Gastrocnemius medialis (tissue), 4 donors: ENCODE results near the gene ATP6V0E1. TPM values are rescaled to one million over a fixed set of nuclear protein-coding genes. Genes with fewer than 3 reads are reported as not detected.

Source experiments
- ATAC-seq, 2 donors: fragments of 150-250 bp; one replicate each; pipeline ENCODE4 v1.9.1; 2016
- DNase-seq, 2 donors: peaks; one replicate each; pipeline ENCODE4 v3.0.0-alpha.2; 2019
- H3K27ac ChIP-seq, 4 donors: fragments of 200-600 bp; sonication (generic); 1 replicate in 1 of 4; 2 replicates in 3 of 4; pipeline ENCODE4 v1.5.1; 2016 to 2018; ENCODE audit warnings: mild to moderate bottlenecking in 2 of 4, moderate library complexity in 1 of 4
- H3K27me3 ChIP-seq, 3 donors: fragments of 200-600 bp; sonication (generic) in 2 of 3; 1 replicate in 1 of 3; 2 replicates in 2 of 3; pipeline versions ENCODE4 v1.5.1 to v1.6.0; 2016 to 2019; ENCODE audit warnings: mild to moderate bottlenecking in 1 of 3, moderate library complexity in 1 of 3
- H3K36me3 ChIP-seq, 2 donors: fragments of 200-600 bp; sonication (generic) in 1 of 2; one replicate each; pipeline ENCODE4 v1.5.1; 2017 to 2018
- H3K4me1 ChIP-seq, 2 donors: fragments of 200-600 bp; sonication (generic) in 1 of 2; one replicate each; pipeline ENCODE4 v1.5.1; 2016 to 2017; ENCODE audit warnings: mild to moderate bottlenecking in 2 of 2
- H3K4me3 ChIP-seq, 4 donors: fragments of 200-600 bp; sonication (generic) in 3 of 4; 1 replicate in 1 of 4; 2 replicates in 3 of 4; pipeline ENCODE4 v1.5.1; 2016 to 2019; ENCODE audit warnings: mild to moderate bottlenecking in 2 of 4
- H3K9me3 ChIP-seq, 3 donors: fragments of 200-600 bp; sonication (generic) in 2 of 3; 1 replicate in 1 of 3; 2 replicates in 2 of 3; pipeline ENCODE4 v1.5.1; 2016 to 2019
- POLR2A ChIP-seq, 2 donors: fragments of 450-650 bp; IDR thresholded peaks; one replicate each; pipeline ENCODE4 v1.6.1; 2017; ENCODE audit warnings: antibody characterized with exemption in 2 of 2, mild to moderate bottlenecking in 2 of 2, moderate library complexity in 2 of 2
- in situ Hi-C, 4 donors: fragments of 200-750 bp; cut with MboI; loops; one replicate each; pipeline versions ENCODE4 v1.15.0 to v1.8.0; 2017; ENCODE audit warnings: low sequenced_read_pairs in 4 of 4
- intact Hi-C: fragments of 100-400 bp; cut with DNase I; formaldehyde crosslinking; loops from one replicate; pipeline ENCODE4 v1.15.1; 2023; ENCODE audit warnings: low total_unique reads
- total RNA-seq, 4 donors: library from RNA; depleted of rRNA; stranded (reverse); fragments of >200 nt; gene quantifications; one replicate each; pipeline versions ENCODE4 v1.1.0 to v1.2.3, GENCODE V29; 2016
- TF ChIP-seq, protein P1 (sequence below), 5 experiments: fragments of 450-650 bp in 3 of 5; fragments of 200-600 bp in 2 of 5; sonication (generic) in 2 of 5; IDR thresholded peaks in 4 of 5; conservative IDR thresholded peaks in 1 of 5; 1 replicate in 4 of 5; 2 replicates in 1 of 5; pipeline ENCODE4 v1.5.1; 2016 to 2019; ENCODE audit warnings: antibody characterized with exemption in 5 of 5, mild to moderate bottlenecking in 3 of 5, moderate library complexity in 3 of 5

ATP6V0E1 gene
- total RNA-seq, 4 donors from 2014 or later: 101 to 183 (median 164) TPM

DNA sequence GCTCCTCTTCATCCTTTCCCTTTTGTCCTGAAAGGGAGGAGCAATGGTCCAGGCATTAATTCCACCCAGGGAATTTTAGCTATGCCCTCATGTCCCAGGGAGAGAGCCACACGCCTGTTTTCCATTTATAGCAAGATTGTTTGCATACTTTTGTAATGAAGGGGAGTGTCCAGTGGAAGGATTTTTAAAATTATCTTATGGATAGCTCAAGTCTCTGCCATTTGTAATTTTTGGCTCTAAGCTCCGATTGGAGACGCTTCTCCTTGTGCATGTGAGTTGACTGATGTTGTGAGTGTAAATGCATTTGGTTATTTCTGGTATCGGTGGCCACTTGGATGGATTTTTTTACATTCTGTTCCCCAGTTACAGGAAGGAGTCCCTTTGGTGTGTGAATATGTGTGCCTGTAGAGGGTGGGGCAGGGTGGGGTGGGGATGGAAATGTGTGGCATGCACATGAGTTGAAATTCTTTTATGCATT, 31.5 kb upstream of the ATP6V0E1 start:
- intact Hi-C loops: no loop called here
- ATAC-seq: no peak
- Histone ChIP-seq H3K27me3 (no peaks in the 10 kb centered on the region), H3K27ac (no peak overlapping the region), H3K4me1 (no peaks in the 10 kb centered on the region), H3K9me3 (no peaks in the 10 kb centered on the region), H3K4me3 (no peak overlapping the region), H3K36me3 (no peaks in the 10 kb centered on the region)
- in situ Hi-C loops: no loop called here
- no peak for TF ChIP-seq POLR2A (IDR thresholded peaks at IDR 0.05)
- TF ChIP-seq, protein P1, sequence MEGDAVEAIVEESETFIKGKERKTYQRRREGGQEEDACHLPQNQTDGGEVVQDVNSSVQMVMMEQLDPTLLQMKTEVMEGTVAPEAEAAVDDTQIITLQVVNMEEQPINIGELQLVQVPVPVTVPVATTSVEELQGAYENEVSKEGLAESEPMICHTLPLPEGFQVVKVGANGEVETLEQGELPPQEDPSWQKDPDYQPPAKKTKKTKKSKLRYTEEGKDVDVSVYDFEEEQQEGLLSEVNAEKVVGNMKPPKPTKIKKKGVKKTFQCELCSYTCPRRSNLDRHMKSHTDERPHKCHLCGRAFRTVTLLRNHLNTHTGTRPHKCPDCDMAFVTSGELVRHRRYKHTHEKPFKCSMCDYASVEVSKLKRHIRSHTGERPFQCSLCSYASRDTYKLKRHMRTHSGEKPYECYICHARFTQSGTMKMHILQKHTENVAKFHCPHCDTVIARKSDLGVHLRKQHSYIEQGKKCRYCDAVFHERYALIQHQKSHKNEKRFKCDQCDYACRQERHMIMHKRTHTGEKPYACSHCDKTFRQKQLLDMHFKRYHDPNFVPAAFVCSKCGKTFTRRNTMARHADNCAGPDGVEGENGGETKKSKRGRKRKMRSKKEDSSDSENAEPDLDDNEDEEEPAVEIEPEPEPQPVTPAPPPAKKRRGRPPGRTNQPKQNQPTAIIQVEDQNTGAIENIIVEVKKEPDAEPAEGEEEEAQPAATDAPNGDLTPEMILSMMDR (IDR thresholded peaks at IDR 0.05 in 4 of 5, conservative IDR thresholded peaks at IDR 0.05 in 1 of 5): no peak
- no peak for DNase-seq

DNA sequence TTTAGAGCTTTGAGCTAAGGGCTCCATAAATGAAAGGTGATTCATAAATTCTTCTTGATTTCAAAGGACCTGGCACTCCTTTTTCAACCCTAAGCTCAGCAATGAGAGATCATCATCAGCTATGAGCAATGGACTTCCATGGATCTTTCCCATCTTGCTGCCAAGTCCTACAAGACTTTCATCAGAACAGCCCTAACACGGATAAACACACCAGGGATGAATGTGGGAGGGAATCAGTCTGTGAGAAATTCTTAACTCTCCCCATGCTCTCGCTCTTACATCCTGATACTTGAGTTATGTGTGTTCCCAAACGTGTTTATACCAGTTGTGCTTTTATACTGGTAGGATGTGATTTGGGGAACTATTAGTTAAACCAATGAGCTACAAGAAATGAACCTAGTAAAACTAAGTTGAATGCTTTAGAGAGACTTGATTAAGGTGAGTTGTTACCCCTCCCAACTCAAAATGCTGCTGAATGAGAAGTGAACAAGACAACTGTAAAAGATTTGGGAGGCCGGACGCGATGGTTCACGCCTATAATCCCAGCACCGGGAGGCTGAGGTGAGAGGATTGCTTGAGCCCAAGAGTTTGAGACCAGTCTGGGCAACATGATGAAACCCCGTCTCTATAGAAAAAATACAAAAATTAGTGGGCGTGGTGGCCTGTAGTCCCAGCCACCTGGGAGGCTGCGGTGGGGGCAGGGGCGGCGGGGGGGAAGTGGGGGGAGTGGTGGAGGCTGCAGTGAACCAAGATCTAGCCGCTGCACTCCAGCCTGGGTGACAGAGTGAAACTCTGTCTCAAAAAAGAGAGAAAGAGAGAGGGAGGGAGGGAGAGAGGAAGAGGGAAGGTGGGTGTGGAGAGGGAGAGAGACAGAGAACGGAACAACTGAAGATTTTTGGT, 29.5 kb upstream of the ATP6V0E1 start:
- no peak for DNase-seq
- no peak overlapping the region for H3K27ac ChIP-seq
- in situ Hi-C loops: no loop called here

DNA sequence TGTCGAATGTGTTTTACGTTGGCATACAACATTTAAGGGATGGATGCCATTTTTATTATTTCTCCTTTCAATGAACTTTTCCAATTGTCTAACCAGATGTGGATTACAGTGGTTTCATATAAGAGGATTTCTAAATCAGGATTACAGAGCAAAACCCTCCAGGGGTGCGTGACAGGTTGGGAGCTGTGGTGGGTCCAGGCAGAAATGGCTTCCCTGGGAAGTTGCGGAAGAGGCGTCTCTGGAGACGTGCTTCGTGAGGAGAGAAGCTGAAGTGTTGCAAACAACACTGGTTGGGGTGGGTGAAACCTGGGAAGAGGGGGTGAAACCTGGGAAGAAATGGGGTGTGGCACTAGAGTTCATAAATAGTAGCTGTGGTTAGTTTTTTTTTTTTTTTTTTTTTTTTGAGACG, 28.8 kb upstream of the ATP6V0E1 start:
- H3K9me3 ChIP-seq: no peaks in the 10 kb centered on the region
- intact Hi-C loops: no loop called here
- H3K27ac ChIP-seq: no peak overlapping the region
- in situ Hi-C loops: no loop called here
- ATAC-seq (no peak), DNase-seq (no peak)
- H3K4me1 ChIP-seq: peaks cover under 1 to 11% of the 10 kb centered on the region in 2 donors
- H3K36me3 ChIP-seq: no peaks in the 10 kb centered on the region
- H3K4me3 ChIP-seq: no peak overlapping the region
- no peak for TF ChIP-seq POLR2A (IDR thresholded peaks at IDR 0.05)
- TF ChIP-seq, protein P1 (IDR thresholded peaks at IDR 0.05 in 4 of 5, conservative IDR thresholded peaks at IDR 0.05 in 1 of 5): no peak
- H3K27me3 ChIP-seq: no peaks in the 10 kb centered on the region

More for the DNA sequence above, 29.5 kb upstream of the ATP6V0E1 start:
- Histone ChIP-seq H3K9me3 (no peaks in the 10 kb centered on the region), H3K36me3 (no peaks in the 10 kb centered on the region), H3K4me3 (no peak overlapping the region), H3K27me3 (no peaks in the 10 kb centered on the region), H3K4me1 (peaks cover 0 to 8% of the 10 kb centered on the region in 2 donors)
- intact Hi-C loops: no loop called here
- no peak for TF ChIP-seq POLR2A (IDR thresholded peaks at IDR 0.05)
- TF ChIP-seq, protein P1 (IDR thresholded peaks at IDR 0.05 in 4 of 5, conservative IDR thresholded peaks at IDR 0.05 in 1 of 5): no peak
- no peak for ATAC-seq

DNA sequence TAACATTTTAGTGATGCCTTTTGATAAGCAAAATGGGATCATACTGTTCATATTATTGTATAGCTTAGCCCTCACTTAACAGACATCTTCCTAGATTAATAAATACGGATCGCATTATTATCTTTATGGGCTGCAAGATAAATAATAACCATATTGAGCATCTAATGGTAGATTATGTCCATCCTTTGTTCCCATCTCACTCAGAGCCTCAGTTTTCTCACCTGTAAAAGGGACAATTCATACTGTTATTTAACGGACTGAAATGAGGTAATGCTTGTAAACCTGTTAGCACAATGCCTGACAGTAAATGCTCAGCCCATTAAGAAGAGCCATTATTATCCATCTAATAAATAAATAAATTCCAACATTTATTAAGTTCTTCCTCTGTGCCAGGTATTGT, 27.3 kb upstream of the ATP6V0E1 start:
- intact Hi-C loops: no loop called here
- H3K4me1 ChIP-seq: peaks cover 10 to 22% of the 10 kb centered on the region in 2 donors
- no peak overlapping the region for H3K27ac ChIP-seq
- no peaks in the 10 kb centered on the region for H3K27me3 ChIP-seq
- in situ Hi-C loops: no loop called here
- DNase-seq (no peak), ATAC-seq (no peak)
- no peaks in the 10 kb centered on the region for H3K9me3 ChIP-seq
- no peak overlapping the region for H3K4me3 ChIP-seq
- no peaks in the 10 kb centered on the region for H3K36me3 ChIP-seq
- TF ChIP-seq POLR2A (IDR thresholded peaks at IDR 0.05): no peak
- TF ChIP-seq, protein P1 (IDR thresholded peaks at IDR 0.05 in 4 of 5, conservative IDR thresholded peaks at IDR 0.05 in 1 of 5): no peak
